Effector CD4-positive, alpha-beta T cell (primary cell): Measurements from ENCODE around the gene ENPEP. TPM values are rescaled to one million over a fixed set of nuclear protein-coding genes. Genes with fewer than 3 reads are reported as not detected.
"Not testable (repeated sequence)": the region's sequence is repeated elsewhere in the genome, so short reads cannot be mapped to it uniquely, and the experiment has no call there.

Source experiments
- DNase-seq: peaks from one replicate; pipeline ENCODE4 v3.0.0-alpha.2; 2020
- total RNA-seq: gene quantifications from one replicate; lab custom pipeline; 2026; lab: John Stamatoyannopoulos, UW

The ENPEP gene, protein sequence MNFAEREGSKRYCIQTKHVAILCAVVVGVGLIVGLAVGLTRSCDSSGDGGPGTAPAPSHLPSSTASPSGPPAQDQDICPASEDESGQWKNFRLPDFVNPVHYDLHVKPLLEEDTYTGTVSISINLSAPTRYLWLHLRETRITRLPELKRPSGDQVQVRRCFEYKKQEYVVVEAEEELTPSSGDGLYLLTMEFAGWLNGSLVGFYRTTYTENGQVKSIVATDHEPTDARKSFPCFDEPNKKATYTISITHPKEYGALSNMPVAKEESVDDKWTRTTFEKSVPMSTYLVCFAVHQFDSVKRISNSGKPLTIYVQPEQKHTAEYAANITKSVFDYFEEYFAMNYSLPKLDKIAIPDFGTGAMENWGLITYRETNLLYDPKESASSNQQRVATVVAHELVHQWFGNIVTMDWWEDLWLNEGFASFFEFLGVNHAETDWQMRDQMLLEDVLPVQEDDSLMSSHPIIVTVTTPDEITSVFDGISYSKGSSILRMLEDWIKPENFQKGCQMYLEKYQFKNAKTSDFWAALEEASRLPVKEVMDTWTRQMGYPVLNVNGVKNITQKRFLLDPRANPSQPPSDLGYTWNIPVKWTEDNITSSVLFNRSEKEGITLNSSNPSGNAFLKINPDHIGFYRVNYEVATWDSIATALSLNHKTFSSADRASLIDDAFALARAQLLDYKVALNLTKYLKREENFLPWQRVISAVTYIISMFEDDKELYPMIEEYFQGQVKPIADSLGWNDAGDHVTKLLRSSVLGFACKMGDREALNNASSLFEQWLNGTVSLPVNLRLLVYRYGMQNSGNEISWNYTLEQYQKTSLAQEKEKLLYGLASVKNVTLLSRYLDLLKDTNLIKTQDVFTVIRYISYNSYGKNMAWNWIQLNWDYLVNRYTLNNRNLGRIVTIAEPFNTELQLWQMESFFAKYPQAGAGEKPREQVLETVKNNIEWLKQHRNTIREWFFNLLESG
- total RNA-seq = not detected

- DNase-seq = no peak
Observed at GRCh38 chr4:110475881-110476818, at the start of gene ENPEP. Gene ENPEP (plus strand): TSS chr4:110476155. CDS start chr4:110476415, 260 bp downstream.

DNA sequence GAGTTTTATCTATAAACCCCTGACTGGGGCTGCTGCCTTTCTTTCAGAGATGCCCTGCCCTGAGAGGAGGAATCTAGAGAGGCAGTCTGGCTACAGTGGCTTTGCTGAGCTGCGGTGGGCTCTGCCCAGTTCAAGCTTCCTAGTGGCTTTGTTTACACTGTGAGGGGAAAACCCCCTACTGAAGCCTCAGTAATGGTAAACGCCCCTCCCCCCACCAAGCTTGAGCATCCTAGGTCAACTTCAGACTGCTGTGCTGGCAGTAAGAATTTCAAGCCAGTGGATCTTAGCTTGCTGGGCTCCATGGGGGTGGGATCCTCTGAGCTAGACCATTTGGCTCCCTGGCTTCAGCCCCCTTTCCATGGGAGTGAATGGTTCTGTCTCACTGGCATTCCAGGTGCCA lies 44.1 kb upstream of the ENPEP start:
- not testable (repeated sequence) for DNase-seq

DNA sequence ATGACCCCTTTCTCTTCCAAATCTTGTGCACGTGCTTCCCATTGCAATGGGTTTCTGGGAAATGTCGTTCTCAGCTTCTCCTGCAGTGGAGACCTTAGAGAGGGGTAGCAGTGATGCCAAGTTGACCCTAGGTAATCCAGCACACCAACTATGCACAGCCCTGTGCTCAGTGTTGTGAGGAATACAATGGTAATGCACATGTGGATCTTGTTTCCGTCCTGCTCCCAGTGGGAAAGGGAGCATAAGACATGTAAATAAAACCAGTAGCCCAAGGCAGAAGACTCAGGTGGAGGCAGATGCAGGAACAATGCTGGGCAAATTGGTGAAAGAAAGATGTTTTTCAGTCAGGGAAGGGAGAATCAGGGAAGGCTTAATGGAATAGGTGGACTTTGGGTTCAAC lies 38.7 kb upstream of the ENPEP start:
- DNase-seq = not testable (repeated sequence)

GRCh38 chr4:110439209-110439608 lies 36.7 kb upstream of the ENPEP start:
- DNase-seq = not testable (repeated sequence)

- DNase-seq = no peak
Observed at GRCh38 chr4:110442309-110442708, 33.6 kb upstream of the ENPEP start.

- DNase-seq = no peak
Observed at GRCh38 chr4:110442788-110443187, 33.2 kb upstream of the ENPEP start.

DNA sequence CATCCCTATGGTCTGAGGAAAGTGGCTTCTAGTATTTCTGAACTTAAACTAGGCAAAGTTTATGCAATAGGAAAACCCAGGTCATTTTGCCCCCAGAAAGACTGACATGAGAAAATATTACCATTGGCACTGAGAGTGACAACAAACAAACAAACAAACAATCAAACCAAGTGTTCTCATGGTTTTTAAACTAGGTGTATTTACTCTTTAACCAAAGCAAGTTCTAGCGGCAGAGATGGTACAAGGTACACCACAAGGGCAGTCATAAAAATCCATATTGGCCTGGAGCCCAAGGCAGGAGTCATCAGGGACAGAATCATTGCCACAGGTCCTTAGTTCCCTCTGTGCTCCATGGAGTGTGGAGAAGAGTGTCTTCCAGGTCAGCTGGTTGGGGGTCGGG lies 26.0 kb upstream of the ENPEP start:
- no peak for DNase-seq

DNA sequence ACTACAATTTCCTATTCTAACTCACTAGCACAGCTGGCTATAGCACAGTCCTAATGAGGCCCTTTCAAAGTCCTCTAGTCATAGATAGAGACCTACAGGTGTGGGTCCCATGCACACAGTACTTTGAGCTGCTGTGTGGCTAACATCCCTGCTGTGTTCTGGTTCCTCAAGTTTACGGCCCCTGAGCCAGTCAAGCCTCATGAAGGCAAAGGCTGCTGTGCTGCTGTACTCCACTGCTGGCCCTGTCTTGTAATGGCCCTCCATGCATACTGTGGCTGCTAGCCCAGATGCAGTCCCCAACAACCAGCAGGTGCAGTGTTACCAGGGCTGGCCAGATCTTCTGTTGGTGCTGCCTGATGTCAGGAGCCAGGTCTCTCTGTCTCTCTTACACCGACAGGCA lies 23.4 kb upstream of the ENPEP start:
- no peak for DNase-seq

DNA sequence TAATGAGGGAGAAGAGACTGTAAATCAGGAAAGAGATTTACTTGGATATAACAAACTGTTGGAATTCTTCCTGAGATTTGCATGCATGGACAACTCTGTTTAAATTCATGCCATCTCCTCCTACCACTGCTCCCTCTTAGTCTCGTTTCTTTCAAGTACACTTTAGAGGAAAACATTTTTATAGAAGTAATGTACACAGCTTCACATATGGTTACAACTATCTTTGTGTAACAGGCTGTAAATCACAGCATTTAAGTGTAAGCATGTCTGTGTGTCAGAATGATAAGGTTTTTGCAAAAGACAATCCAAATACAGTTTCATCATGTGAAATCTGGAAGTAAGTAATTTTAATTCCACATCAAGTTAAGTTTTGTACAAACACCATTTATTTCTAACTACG lies 21.5 kb upstream of the ENPEP start:
- no peak for DNase-seq

DNA sequence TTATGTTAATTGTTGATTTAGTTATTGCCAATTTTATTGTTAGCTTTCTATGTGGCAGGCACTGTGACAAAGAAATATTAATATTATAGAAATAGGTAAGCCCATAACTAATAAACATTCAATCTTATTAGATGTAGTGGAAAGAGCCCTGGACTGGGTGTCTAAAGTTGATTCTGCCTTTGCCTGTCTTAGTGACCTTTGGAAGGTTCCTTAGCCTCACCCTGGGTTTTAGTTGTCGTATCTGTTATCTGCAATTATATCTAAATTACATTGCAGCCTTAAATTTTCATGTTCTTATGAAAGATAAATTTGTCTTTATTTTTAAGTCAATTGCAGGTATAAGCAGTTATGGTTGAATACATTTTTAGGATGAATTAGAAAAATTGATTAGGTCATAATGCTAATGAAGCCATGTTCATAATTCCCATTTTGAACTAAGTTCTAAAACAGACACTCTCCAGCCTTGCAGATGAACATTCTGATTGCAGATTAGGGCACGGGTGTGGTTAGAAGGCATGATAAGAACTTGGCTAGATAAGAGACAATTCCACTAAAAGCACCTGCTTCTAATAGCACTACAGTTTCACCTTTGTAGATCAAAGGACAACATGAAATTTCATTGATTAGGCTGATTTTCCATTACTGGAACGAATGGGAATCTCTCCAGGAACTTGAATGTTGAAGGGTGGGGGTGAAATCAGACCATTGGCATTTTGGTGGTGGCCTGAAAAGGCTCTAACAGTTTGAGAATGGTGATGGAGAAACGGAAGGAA lies 17.3 kb upstream of the ENPEP start:
- no peak for DNase-seq

DNA sequence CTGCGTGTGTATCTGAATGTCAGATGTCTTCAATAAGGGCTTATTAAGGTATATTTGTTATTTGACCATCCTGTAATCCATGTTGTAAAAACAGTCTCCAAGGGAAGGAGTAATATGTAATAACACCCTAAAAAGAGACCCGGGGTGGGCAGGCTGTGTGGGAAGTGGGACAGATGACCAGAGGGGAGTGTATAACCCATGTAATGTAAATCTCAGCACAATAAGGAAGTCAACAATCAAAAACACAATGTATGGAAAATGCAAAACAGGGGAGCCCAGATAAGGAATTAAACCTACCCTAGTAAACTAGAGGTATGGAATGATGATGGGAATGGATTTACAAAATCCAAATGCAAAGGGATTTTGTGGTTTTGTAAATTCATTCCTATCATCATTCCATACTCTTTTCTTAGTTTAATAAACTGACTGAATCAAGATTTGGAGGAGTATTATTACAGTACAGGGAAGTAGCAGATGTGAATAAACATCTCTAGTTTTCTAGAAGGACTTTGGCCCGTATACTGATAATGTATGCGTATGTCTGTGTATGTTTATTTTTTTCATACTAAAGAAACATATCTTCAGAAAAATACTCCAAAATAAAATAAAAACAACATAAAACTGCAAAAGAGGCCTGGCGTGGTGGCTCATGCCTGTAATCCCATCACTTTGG lies 15.7 kb upstream of the ENPEP start:
- DNase-seq = no peak

GRCh38 chr4:110467400-110467799 lies 8.6 kb upstream of the ENPEP start:
- DNase-seq = no peak

DNA sequence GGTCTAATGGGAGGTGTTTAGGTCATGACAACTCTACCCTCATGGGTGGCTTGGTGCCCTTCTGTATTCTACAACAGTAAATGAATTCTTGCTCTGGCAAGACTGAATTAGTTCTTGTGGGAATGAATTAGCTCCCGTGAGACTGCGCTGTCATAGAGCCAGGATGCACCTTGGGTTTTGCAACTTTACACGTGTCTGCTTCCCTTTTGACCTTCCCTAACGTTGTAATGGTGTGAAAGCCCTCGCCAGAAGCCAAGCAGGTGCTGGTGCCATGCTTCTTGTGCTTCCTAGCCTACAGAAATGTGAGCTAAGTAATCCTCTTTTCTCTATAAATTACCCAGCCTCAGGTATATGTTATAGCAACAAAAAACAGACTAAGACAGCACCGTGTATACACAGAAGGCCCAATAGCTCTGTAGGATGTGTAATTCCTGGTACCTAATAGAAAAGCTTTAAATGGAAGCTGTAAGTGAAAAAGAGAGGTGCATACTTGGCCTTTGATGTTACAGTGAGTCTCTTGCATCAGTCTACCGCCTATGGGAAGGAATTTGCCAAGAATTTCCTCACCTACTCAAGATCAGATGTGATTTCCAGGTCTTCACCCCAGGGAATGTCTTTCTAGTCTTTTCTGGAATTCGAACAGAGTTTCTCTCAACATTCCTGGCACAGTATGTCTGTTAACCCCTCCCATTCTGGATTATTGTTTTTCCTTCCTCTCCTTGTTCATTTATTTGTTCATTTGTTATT lies 3.2 kb upstream of the ENPEP start:
- no peak for DNase-seq

DNA sequence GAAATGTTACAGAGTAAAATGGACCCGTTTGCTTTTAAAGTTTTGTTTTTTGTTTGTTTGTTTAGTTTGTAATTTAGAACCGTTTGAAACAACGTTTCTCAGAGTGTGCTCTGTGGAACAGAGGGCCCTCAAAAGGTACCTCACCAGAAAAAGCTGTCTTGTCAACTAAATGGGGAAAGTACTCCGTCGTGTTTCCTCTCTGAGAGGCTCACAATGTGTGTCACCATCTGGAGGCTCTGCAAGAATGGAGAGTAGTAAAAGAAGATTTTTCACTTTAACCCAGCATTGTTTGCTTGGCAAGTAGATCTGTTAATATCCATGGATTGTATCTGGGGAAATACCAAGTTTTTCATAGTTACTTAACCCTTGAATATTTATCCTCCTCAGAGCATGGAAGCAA lies 1.5 kb upstream of the ENPEP start:
- DNase-seq = no peak

- DNase-seq = not testable (repeated sequence)
Observed at GRCh38 chr4:110475080-110475479, 875 bp upstream of the ENPEP start.

GRCh38 chr4:110477836-110478235 lies 1.9 kb downstream of the ENPEP start:
- DNase-seq = no peak

DNA sequence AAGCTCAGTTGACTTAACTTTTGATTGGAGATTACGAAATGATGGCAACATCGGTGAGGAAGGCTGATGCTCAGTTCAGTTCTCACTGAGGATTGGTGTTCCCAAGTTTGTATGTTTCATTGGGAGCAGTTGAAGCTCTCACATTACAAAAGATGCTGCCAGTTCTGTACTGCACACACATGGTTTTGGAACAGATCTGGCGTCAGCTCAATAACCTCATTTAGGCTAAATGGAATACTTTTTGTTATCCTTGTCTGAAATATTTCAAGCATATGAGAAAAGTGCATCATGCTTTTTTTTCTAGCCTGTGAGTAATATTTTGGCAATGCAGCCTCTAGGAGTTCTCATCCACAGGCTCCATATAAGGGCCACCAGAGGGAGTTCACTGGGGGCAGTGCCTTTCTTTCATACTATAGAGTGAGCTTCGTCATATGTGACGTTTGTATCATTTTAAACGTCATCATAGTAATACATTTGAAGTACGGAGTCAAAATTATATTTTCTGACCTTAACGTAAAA lies 4.1 kb downstream of the ENPEP start:
- DNase-seq = no peak

DNA sequence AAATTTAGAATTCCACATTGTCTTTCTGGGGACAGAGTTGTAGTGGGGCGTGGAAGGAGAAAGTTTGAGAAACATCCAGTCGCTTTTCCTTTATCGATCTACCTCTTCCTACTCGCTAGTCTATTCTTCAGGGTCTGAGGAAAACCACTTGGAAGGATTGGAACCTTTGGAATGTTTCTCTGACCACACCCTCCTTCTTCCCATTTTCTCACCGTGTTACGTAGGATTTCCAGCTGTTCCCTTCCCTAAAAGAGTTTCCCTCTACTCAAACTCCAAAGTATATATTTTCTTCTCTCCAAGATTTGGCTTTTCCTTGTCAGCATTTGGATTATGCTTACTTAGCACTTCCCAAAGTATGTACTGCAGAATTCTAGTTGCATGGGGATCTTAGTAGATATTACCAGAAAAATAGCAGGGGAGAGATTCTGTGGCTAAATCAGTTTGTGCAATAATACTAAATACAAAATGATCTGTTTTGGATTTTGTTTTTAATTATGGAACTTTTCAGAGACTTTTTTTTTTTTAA lies 4.9 kb downstream of the ENPEP start:
- DNase-seq = no peak

- DNase-seq = no peak
Observed at GRCh38 chr4:110483516-110483915, 7.6 kb downstream of the ENPEP start.

- DNase-seq = no peak
Observed at GRCh38 chr4:110484029-110484428, 8.1 kb downstream of the ENPEP start.
